SIG-M5 (cell line): ENCODE results near the gene ZNF799.
"Not testable (repeated sequence)": the region's sequence is repeated elsewhere in the genome, so short reads cannot be mapped to it uniquely, and the experiment has no call there.

Source experiments
- DNase-seq: peaks from one replicate; lab custom pipeline; 2025; lab: John Stamatoyannopoulos, UW

The ZNF799 gene

GRCh38 chr19:12362236-12362635, 38.8 kb downstream of the ZNF799 start:
- not testable (repeated sequence) for DNase-seq

GRCh38 chr19:12353375-12353774, 47.7 kb downstream of the ZNF799 start:
- DNase-seq, result no peak

GRCh38 chr19:12350890-12351197, 50.2 kb downstream of the ZNF799 start:
- no peak for DNase-seq

GRCh38 chr19:12350185-12350889, 50.7 kb downstream of the ZNF799 start:
- DNase-seq, result no peak

- no peak for DNase-seq
Measured at GRCh38 chr19:12346896-12347295, 54.2 kb downstream of the ZNF799 start.

GRCh38 chr19:12345197-12345596, 55.9 kb downstream of the ZNF799 start:
- DNase-seq, result no peak
